HS-27A (cell line): Measurements from ENCODE around the gene DUOX2.

ENCODE experiments used
- DNase-seq: peaks from one replicate; pipeline ENCODE4 v3.0.0-alpha.2; 2012; ENCODE audit warnings: low read depth, missing footprints

The DUOX2 gene

GRCh38 chr15:45114076-45114750 lies at the start of gene DUOX2, which contains the start of gene DUOXA2:
TSS of gene DUOX2 (minus strand) at chr15:45114172. CDS start at chr15:45113411, 761 bp downstream.
TSS of gene DUOXA2 (plus strand) at chr15:45114326. CDS start at chr15:45114606, 280 bp downstream.
- no peak for DNase-seq

GRCh38 chr15:45163508-45163856 lies 49.5 kb upstream of the DUOX2 start:
- no peak for DNase-seq

- peak; percentile 64 for DNase-seq
Observed at GRCh38 chr15:45162771-45163507, 49.0 kb upstream of the DUOX2 start.

GRCh38 chr15:45161666-45162065 lies 47.7 kb upstream of the DUOX2 start:
- no peak for DNase-seq

- DNase-seq, result no peak
Observed at GRCh38 chr15:45157974-45158373, 44.0 kb upstream of the DUOX2 start.

GRCh38 chr15:45156744-45157455 lies 42.9 kb upstream of the DUOX2 start:
- DNase-seq, result no peak

GRCh38 chr15:45155739-45156138 lies 41.8 kb upstream of the DUOX2 start:
- DNase-seq, result no peak

GRCh38 chr15:45151998-45152828 lies 38.2 kb upstream of the DUOX2 start:
- DNase-seq, result no peak

GRCh38 chr15:45150997-45151396 lies 37.0 kb upstream of the DUOX2 start:
- DNase-seq, result no peak

GRCh38 chr15:45150481-45150880 lies 36.5 kb upstream of the DUOX2 start:
- no peak for DNase-seq

GRCh38 chr15:45149060-45149459 lies 35.1 kb upstream of the DUOX2 start:
- no peak for DNase-seq

GRCh38 chr15:45148076-45149059 lies 34.4 kb upstream of the DUOX2 start:
- no peak for DNase-seq

GRCh38 chr15:45147606-45148005 lies 33.6 kb upstream of the DUOX2 start:
- no peak for DNase-seq

GRCh38 chr15:45146405-45146804 lies 32.4 kb upstream of the DUOX2 start:
- DNase-seq, result no peak

GRCh38 chr15:45144775-45145174 lies 30.8 kb upstream of the DUOX2 start:
- no peak for DNase-seq

- no peak for DNase-seq
Observed at GRCh38 chr15:45143946-45144345, 30.0 kb upstream of the DUOX2 start.

GRCh38 chr15:45143056-45143455 lies 29.1 kb upstream of the DUOX2 start:
- no peak for DNase-seq

GRCh38 chr15:45141386-45141785 lies 27.4 kb upstream of the DUOX2 start:
- no peak for DNase-seq

- no peak for DNase-seq
Observed at GRCh38 chr15:45140557-45141250, 26.7 kb upstream of the DUOX2 start.

- DNase-seq, result no peak
Observed at GRCh38 chr15:45139770-45140169, 25.8 kb upstream of the DUOX2 start.
